HEK293T (cell line): ENCODE data around the gene HTT.

Experiments
- ARNT ChIP-seq: fragments of 450-650 bp; IDR thresholded peaks from 2 replicates; pipeline ENCODE4 v1.6.1; 2017; ENCODE audit warnings: mild to moderate bottlenecking
- BHLHE40 ChIP-seq: fragments of 450-650 bp; IDR thresholded peaks from 2 replicates; pipeline ENCODE4 v1.6.1; 2016; ENCODE audit warnings: mild to moderate bottlenecking, moderate library complexity, borderline replicate concordance
- ELF4 ChIP-seq: fragments of 450-650 bp; IDR thresholded peaks from 2 replicates; pipeline ENCODE4 v1.6.1; 2017; ENCODE audit warnings: antibody characterized with exemption
- FOXM1 ChIP-seq: fragments of 450-650 bp; IDR thresholded peaks from 2 replicates; pipeline ENCODE4 v1.6.1; 2017; ENCODE audit warnings: mild to moderate bottlenecking, borderline replicate concordance
- HDGF ChIP-seq: fragments of 450-650 bp; IDR thresholded peaks from 2 replicates; pipeline ENCODE4 v1.6.1; 2017; ENCODE audit warnings: antibody characterized with exemption, borderline replicate concordance
- LEF1 ChIP-seq: fragments of 450-650 bp; IDR thresholded peaks from 2 replicates; pipeline ENCODE4 v1.6.1; 2017; ENCODE audit warnings: mild to moderate bottlenecking, borderline replicate concordance
- NFRKB ChIP-seq: fragments of 450-650 bp; IDR thresholded peaks from 2 replicates; pipeline ENCODE4 v1.6.1; 2016; ENCODE audit warnings: mild to moderate bottlenecking, moderate library complexity
- SP1 ChIP-seq: fragments of 450-650 bp; IDR thresholded peaks from 2 replicates; pipeline ENCODE4 v1.6.1; 2017
- SUZ12 ChIP-seq: fragments of 450-650 bp; IDR thresholded peaks from 2 replicates; pipeline ENCODE4 v1.6.1; 2016; ENCODE audit warnings: mild to moderate bottlenecking
- TARDBP ChIP-seq: fragments of 450-650 bp; IDR thresholded peaks from 2 replicates; pipeline ENCODE4 v1.6.1; 2016
- ZNF384 ChIP-seq: fragments of 450-650 bp; IDR thresholded peaks from 2 replicates; pipeline ENCODE4 v1.6.1; 2016
- TF ChIP-seq, protein P1 (sequence below): fragments of 450-650 bp; IDR thresholded peaks from 2 replicates; pipeline ENCODE4 v1.6.1; 2016

DNA sequence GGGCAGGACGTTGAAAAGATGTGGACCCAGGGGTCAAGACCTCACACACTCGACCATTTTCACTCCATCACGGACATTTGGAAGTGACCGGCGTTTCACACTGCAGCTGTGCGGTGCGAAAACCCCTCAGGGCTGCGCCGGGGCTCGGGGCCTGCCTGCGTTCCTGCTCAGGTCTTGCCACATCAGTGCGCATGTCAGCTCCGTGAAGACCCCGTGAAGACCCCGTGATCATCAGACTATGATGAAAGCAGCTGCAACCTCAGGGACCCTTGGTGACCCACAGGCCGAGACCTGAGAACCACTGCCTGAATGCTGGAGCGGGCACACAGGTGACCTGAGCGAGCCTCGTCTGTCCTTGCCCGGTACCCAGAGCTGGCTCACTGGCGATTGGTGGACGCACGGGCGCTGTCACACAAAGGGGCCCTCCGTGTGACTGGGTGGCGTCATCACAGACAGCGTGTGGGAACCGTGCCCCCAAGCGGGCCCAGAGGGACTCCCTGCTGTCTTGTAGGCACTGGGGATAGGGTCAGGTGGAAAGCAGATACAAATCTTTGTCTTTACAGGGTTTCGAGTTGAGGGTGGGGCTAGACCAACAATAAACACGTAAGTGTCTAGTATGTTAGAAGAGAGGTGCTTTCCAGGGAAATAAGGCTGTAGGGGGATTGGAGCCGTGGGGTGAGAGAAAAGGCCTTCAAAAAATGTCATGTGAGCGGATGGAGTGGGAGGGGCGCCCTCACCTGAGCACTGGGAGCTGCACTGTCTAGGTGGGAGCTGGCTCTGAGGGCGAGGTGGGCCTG is 187.1 kb downstream of the HTT start:
- no peak for TF ChIP-seq BHLHE40
- no peak for TF ChIP-seq LEF1
- no peak for TF ChIP-seq ELF4
- no peak for TF ChIP-seq SP1
- TF ChIP-seq FOXM1: no peak
- no peak for TF ChIP-seq ARNT
- TF ChIP-seq HDGF: no peak
- TF ChIP-seq, protein P1, sequence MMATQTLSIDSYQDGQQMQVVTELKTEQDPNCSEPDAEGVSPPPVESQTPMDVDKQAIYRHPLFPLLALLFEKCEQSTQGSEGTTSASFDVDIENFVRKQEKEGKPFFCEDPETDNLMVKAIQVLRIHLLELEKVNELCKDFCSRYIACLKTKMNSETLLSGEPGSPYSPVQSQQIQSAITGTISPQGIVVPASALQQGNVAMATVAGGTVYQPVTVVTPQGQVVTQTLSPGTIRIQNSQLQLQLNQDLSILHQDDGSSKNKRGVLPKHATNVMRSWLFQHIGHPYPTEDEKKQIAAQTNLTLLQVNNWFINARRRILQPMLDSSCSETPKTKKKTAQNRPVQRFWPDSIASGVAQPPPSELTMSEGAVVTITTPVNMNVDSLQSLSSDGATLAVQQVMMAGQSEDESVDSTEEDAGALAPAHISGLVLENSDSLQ: no peak
- TF ChIP-seq TARDBP: no peak
- TF ChIP-seq ZNF384: no peak
- no peak for TF ChIP-seq NFRKB
- no peak for TF ChIP-seq SUZ12
